ENCODE measurements around the gene MAP4K2. TPM values are rescaled to one million over a fixed set of nuclear protein-coding genes. Genes with fewer than 3 reads are reported as not detected.

The MAP4K2 gene
- total RNA-seq, 4 donors from 2014 or later: 11.1 to 25.0 (median 17.1) TPM

DNA sequence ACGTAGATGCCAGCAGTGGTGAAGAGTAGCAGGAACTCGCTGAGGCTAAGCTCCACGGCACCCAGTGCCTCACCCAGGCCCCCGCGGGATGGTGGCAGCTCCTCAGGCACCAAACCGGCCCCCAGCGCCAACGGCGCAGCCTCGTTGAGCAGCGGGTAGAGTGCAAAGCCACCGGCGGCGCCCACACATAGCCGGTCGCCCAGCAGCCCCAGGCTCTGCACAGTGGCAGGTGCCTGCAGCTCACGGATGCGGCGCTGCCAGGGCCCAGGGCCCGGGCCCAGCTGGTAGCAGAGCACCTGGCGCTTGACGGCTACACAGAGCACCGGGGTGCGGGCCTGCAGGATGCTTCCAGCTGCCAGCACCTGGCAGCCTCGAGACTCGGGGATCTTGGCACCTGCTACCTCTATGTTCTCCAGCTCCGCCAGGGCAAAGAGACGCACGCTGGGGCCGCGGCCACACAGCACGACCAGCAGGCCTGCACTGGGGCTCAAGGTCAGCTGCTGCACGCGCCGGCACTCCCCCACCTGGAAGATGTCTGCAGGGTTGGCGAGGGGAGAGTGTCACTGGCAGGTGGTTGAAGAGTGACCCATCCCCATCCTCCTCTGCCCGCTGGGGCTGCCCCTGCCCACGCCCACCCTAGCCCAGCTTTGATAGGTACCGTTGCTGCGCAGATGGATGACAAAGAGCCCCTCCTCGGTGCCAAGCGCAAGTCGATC lies 26.7 kb upstream of the MAP4K2 start:
- intact Hi-C loops (cut with DNase I): no loop called here
- no peak for DNase-seq (ENCODE audit: extremely low spot score)
- no peaks in the 10 kb centered on the region for H3K27me3 ChIP-seq
- no peaks in the 10 kb centered on the region for H3K36me3 ChIP-seq
- no peak overlapping the region for H3K27ac ChIP-seq (replicated peaks in 1 of 4)
- WGBS: 81% methylated on average over 6 of the region's 43 CpGs
- TF ChIP-seq EP300 (IDR thresholded peaks at IDR 0.05) (no peak), CTCF (IDR thresholded peaks at IDR 0.05) (no peak), POLR2A (IDR thresholded peaks at IDR 0.05; ENCODE audit: low read depth) (no peak), POLR2AphosphoS5 (IDR thresholded peaks at IDR 0.05) (no peak)
- no peaks in the 10 kb centered on the region for H3K9me3 ChIP-seq
- H3K4me3 ChIP-seq: no peak overlapping the region
- no peaks in the 10 kb centered on the region for H3K4me1 ChIP-seq

DNA sequence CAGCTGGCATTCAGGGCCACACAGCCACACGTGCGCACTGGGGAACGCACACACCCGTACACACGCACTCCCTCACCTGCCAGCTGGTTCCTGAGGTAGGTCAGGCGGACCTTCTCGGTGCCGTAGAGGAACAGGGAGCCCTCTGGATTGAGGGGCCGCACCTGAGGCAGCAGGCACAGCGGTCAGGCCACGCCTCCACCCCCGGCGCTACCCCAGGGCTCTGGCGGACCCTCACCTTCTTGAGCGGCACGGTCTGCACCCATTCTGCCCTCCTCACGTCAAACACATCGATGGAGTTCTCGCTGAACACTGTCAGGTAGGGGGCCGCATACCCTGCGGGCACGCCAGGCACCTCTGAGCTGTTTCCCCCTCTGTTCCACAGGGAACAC lies 24.4 kb upstream of the MAP4K2 start:
- Histone ChIP-seq H3K27me3 (no peaks in the 10 kb centered on the region), H3K36me3 (no peaks in the 10 kb centered on the region), H3K4me1 (no peaks in the 10 kb centered on the region), H3K9me3 (no peaks in the 10 kb centered on the region), H3K4me3 (no peak overlapping the region), H3K27ac (replicated peaks in 1 of 4) (no peak overlapping the region)
- TF ChIP-seq POLR2A (IDR thresholded peaks at IDR 0.05; ENCODE audit: low read depth): no peak
- no peak for TF ChIP-seq POLR2AphosphoS5 (IDR thresholded peaks at IDR 0.05)
- no peak for TF ChIP-seq CTCF (IDR thresholded peaks at IDR 0.05)
- no peak for TF ChIP-seq EP300 (IDR thresholded peaks at IDR 0.05)
- intact Hi-C loops (cut with DNase I): no loop called here
- 95% methylated on average over 22 of the region's 22 CpGs for WGBS
- DNase-seq (ENCODE audit: extremely low spot score): no peak

DNA sequence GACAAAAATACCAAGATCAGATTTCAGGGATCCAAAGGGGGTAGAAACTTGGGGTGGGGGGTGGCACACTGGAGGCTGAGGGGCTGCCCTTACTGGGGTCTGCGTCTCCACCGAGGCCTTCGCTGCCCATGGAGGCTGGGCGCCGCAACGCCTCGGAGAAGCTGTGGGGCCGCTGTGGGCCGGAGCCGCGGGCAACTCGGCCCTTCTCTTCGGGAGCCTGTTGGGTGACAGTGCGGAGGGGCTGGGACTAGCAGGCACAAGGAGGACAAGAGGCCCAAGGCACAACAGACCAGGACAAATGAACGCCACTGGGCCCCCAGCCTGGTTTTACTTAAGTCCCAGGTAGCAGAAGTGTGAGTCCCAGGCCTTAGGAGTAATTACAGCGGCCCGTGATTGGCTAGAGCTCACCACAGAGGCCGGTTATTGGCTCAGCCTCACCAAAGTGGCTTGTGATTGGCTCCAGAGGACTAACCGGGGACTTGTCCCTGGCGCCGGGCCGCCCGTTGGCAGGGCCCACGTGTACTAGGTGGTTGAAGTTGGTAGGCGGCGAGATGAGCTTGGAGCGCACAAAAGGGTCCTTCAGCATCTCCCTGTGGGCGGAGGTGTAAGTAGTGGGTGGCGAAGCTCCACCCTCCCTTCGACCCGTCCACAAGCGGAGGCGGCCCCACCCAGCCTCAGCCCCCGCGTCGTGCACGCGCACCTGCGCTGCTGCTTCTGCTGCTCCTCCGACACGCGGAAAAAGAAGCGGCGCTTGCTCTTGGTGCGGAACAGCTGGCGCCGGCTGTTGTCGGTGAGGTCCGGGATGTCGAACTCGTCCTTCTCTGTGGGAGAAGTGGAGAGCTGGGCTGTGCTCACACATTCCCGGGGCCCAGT lies 23.8 kb upstream of the MAP4K2 start:
- H3K4me1 ChIP-seq: no peaks in the 10 kb centered on the region
- no peak for TF ChIP-seq CTCF (IDR thresholded peaks at IDR 0.05)
- TF ChIP-seq POLR2AphosphoS5 (IDR thresholded peaks at IDR 0.05): no peak
- no peak for TF ChIP-seq EP300 (IDR thresholded peaks at IDR 0.05)
- no peak for TF ChIP-seq POLR2A (IDR thresholded peaks at IDR 0.05; ENCODE audit: low read depth)
- no peak overlapping the region for H3K4me3 ChIP-seq
- intact Hi-C loops (cut with DNase I): no loop called here
- H3K9me3 ChIP-seq: no peaks in the 10 kb centered on the region
- no peak for DNase-seq (ENCODE audit: extremely low spot score)
- H3K36me3 ChIP-seq: no peaks in the 10 kb centered on the region
- H3K27ac ChIP-seq (replicated peaks in 1 of 4): no peak overlapping the region
- 87% methylated on average over 27 of the region's 52 CpGs for WGBS
- H3K27me3 ChIP-seq: no peaks in the 10 kb centered on the region

GRCh38 chr11:64826062-64826461 lies 23.0 kb upstream of the MAP4K2 start:
- DNase-seq (ENCODE audit: extremely low spot score): no peak
- Histone ChIP-seq H3K36me3 (no peaks in the 10 kb centered on the region), H3K27ac (replicated peaks in 1 of 4) (no peak overlapping the region), H3K27me3 (no peaks in the 10 kb centered on the region), H3K4me1 (no peaks in the 10 kb centered on the region), H3K9me3 (no peaks in the 10 kb centered on the region), H3K4me3 (no peak overlapping the region)
- TF ChIP-seq EP300 (IDR thresholded peaks at IDR 0.05) (no peak), POLR2A (IDR thresholded peaks at IDR 0.05; ENCODE audit: low read depth) (no peak), POLR2AphosphoS5 (IDR thresholded peaks at IDR 0.05) (no peak), CTCF (IDR thresholded peaks at IDR 0.05) (no peak)
- WGBS: 100% methylated on average over 2 of the region's 7 CpGs
- intact Hi-C loops (cut with DNase I): no loop called here
